Fibroblast of gingiva (primary cell): ENCODE data around the gene ZNF442.
"Not testable (repeated sequence)": the region's sequence is repeated elsewhere in the genome, so short reads cannot be mapped to it uniquely, and the experiment has no call there.

ENCODE experiments used
- DNase-seq: peaks from one replicate; pipeline ENCODE4 v3.0.0-alpha.2; 2011; ENCODE audit warnings: low read depth

Gene ZNF442

DNA sequence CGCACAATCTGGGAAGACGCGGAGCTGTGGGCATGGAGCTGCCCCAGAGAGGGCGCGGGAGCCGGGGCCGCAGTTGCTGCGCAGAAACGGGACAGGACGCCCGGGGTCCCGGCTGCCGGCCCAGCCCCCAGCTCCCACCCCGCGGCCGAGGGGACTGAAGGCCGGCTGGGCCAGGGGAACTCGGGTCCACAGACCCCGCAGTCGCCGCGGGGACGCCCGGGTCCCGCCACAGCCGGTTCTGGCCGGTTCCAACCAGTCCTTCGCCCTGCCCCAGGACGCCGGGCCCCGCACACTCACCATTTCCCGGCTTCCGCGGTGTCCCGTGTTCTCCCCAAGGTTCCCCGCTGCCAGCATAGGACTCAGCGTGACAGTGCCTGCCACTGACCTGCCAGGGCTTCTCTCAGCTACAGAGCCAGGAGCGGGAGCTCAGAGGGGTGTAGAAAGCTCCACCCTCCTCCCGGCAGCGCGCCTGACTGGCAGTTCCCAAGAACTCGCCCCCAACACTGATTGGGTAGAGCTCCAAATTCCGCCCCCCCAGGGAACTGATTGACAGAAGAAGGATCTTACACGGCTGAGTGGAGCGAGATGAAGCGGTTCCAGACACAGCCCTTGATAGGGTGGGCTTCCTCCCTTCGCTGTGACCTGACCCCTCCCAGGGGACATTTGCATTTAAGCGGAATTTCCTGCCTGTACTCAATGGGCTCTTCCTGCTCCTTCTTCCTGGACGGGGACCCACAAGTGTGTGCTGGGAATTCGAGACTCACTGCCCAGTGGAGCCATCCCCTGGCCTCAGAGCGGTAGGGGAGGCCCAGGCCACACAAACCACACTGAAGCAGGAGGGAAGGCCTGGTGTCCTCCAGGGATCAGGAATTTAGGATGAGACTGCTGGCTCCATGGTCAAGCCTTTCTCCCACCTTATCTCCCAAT, at the start of gene ZNF442:
TSS of gene ZNF442 (minus strand) at position 448 of the 927 bp plus-strand sequence. CDS start 2,052 bp downstream, outside the sequence.
- peak; percentile 97 for DNase-seq

DNA sequence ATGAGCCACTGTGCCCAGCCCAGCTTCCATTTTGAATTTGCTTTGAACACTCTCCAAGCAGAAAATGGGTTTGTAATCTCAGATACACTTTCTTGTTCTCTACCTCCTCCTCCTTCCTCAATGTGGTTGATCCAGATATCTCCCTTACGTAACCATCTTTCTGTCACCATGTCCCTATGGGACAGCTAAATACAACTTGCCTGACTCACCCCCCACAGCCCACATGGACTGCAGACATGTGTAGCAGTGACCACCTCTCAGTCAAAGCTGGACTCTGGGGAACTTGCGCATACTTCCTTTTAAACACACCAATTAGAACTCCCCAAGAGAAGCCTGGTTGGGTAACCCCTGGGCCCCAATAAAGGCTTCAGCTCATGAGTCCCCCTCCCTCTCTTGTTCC, 46.4 kb upstream of the ZNF442 start:
- no peak for DNase-seq

DNA sequence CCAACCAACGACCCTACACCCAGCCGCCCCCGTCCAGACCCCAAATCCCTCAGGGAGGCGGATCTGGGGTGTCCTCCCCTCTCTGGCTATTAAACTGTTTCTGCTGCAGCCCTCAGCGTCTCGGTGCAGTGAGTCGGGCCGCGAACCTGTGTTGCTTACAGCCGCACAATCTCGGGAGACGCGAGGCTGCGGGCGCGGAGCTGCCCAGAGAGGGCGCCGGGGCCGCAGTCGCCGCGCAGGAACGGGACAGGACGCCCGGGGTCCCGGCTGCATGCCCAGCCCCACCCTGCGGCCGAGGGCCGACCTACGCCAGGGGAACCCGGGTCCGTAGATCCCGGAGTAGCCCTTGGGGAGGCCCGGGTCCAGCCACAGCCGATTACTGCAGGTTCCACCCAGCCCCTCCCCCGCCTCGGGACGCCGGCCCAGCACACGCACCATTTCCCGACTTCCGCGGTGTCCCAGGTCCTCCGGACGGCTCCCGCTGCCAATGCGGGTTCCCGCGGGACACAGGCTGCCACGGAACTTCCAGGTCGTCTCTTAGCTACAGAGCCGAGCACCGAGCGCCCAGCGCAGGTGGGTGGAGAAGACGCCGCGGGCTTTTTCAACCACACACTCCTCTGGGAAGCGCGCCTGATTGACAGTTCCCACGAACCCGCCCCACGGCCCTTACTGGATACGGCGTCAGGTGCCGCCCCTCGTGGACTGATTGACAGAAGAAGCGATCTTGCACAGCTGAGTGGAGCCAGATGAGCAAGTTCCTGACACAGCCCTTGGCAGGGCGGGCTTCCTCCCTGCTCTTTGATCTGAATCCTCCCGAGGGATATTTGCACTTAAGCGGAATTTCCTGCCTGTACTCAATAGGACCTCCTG, 35.4 kb upstream of the ZNF442 start, which contains the start of gene ZNF799:
TSS of gene ZNF799 (minus strand) at position 639 of the 870 bp plus-strand sequence. CDS start at position 438, 201 bp downstream.
- DNase-seq, result peak; percentile 97

DNA sequence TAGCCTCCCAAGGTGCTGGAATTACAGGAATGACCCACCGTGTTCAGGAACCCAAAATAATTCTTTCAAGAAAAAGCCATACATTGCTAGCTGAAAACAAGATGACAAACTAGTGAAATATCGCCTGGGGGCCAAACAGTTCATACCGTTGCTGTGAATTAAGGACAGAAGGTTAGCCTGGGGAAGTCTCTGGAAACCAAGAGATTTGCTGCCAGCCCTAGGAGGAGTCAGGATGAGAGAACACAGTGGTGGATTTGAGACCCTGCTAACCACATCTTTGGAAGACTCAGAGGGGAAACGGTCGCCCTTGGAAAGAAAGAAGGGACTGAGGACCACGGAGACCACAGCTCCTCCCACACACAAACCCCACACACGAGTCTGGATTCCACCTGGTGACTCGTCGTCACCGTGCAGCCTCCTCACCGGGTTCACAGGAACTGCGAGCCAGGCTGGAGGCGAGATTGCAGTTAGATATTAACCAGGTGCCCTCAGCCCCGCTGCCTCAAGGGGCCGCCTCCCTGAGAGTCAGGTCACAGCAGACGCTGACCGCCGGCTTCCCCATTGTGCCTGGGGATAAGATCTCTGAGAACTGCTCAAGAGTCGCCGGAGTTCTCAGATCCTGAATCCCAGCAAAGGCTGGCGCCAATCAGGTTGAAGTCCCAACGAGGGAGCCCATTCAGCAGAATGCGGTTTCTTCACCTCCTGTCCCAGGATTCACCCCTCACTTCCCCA, 34.6 kb upstream of the ZNF442 start:
- DNase-seq, result not testable (repeated sequence)

DNA sequence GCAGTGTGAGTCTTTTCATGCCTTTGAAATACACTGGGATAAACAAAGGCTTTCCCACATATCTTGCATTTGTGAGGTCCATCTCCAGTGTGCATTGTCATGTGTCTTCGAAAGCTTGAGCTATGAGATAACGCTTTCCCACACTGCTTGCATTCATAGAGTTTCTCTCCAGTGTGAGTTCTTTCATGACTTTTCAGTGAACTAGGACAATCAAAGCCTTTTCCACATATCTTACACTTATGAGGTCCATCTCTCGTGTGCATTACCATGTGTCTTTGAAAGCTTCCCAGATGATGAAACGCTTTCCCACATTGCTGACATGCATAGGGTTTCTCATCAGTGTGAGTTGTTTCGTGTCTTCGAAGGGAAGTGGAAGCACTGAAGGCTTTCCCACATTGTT, 25.7 kb upstream of the ZNF442 start:
- DNase-seq, result not testable (repeated sequence)

DNA sequence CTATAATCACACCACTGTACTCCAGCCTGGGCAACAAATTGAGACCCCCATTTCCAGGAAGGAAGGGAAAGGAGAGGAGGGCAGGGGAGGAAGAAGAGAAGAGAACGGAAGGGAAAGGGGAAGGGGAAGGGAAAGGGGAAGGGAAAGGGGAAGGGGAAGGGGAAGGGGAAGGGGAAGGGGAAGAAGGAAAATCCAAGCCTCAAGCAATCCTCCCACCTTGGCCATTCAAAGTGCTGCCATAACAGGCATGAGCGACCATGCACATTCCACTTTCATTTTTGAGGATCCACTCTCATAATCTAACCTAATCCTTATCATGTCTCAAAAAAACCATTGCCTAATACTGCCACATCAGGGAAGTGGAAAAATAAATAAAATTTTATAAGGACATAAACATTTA, 20.9 kb upstream of the ZNF442 start:
- not testable (repeated sequence) for DNase-seq

DNA sequence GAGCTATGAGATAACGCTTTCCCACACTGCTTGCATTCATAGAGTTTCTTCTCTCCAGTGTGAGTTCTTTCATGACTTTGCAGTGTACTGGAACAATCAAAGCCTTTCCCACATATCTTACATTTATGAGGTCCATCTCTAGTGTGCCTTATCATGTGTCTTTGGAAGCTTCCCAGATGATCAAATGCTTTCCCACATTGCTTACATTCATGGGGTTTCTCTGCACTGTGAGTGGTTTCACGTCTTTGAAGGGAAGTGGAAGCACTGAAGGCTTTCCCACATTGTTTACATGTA, 14.9 kb upstream of the ZNF442 start:
- no peak for DNase-seq

DNA sequence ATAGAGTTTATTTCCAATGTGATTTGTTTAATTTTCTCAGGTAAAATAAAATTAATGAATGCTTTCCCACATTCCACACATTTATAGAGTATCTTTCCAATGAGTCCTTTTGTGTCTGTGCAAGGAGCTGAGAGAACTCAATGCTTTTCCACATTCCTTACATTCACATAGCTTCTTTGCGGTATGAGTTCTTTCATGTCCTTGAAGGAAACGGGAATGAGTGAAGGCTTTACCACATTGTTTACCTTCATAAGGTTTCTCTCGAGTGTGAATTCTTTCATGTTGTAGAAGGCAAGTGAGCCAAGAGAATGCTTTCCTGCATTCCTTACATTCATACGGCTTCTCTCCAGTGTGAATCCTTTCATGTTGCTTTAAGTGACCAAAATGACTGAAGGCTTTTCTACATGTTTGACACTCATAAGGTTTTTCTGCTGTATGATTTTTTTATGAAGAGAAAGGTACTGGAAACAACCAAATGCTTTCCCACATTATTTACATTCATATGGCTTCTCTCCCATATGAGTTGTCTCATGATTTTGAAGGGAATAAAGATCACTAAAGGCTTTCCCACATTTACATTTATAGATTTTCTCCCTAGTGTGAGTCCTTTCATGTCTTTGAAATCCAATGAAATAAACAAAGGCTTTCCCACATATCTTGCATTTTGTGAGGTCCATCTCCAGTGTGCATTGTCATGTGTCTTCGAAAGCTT, 14.4 kb upstream of the ZNF442 start:
- DNase-seq, result no peak

DNA sequence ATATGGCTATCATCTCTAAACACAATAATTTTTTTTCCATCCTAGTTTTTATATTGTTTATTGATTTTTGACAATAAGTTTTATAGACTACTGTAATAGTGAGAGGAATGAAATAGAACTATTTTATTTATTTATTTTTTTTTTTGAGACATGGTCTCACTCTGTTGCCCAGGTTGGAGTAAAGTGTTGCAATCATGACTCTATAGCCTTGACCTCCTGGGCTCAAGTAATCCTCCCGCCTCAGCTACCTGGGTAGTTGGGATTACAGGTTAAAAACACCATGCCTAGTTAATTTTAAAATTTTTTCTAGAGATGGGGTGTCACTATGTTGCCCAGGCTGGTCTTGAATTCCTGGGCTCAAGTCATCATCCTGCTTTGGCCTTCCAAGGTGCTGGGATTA, 8.5 kb upstream of the ZNF442 start:
- DNase-seq, result no peak

DNA sequence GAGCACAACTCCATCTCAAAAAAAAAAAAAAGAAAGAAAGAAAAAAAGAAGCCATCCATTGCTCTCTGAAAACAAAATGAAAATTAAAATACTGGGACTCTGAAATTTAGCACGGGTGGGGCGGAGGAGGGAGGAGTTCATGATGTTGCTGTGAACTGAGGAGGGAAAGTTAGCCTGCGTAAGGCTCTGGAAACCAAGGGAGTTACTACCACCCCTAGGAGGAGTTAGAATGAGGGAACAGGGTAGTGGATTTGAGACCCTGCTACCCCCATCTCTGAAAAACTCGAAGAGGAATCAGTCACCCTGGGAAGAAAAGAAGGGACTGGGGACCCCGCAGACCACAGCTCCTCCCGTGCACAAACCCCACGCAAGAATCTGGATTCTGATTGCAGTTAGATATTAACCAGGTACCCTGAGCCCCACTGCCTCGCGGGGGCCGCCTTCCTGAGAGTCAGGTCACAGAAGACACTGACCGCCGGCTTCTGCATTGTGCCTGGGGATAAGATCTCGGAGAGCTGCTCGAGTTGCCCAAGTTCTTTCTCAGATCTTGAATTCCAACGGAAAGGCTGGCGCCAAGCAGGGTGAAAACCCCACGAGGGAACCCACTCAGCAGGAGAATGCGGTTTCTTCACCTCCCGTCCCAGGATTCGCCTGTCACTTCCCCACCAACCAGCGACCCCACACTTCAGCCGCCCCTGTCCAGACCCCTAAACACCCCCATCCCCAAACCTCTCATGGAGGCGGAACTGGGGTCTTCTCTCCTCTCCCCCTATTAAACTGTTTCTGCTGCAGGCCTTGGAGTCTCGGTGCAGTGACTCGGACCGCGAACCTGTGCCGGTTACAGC, 870 bp downstream of the ZNF442 start:
- peak; percentile 20 for DNase-seq

DNA sequence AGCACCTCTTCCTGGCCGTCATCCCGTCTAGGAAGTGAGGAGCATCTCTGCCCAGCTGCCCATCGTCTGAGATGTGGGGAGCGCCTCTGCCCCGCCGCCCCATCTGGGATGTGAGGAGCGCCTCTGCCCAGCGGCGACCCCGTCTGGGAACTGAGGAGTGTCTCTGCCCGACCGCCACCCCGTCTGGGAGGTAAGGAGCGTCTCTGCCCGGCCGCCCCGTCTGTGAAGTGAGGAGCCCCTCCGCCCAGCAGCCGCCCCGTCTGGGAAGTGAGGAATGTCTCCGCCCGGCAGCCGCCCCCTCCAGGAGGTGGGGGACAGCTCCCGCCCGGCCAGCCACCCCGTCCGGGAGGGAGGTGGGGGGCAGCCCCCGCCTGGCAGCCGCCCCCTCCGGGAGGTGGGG, 3.2 kb downstream of the ZNF442 start:
- DNase-seq, result not testable (repeated sequence)

DNA sequence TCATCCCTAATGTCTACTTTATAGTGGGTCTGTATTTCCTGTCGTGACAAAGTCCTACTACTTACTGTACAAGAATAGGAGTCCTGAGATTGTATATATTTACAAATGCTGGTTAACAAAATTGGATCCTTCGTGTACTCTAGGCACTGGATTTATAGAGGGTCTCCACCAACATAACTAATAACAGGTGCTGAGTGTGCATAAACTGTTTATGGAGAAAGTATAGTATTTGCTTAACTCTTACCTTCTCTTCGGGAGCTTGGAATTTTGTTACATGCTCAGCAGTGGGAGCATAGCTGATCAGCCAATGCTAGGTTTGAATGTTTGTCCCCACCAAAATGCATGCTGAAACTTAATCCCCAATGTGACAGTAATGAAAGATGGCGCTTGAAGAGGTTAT, 12.1 kb downstream of the ZNF442 start:
- no peak for DNase-seq

DNA sequence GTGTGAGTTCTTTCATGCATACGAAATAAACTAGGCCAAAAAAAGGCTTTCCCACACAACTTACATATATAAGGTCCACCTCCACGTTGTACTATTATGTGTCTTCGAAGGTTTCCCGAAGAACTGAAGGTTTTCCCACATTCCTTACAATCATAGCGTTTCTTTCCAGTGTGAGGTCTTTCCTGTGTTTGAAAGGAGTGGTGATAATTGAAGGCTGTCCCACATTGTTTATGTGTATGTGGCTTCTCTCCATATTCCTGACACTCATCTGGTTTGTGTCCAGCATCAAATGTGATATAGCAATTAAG, 14.6 kb downstream of the ZNF442 start:
- DNase-seq, result no peak

DNA sequence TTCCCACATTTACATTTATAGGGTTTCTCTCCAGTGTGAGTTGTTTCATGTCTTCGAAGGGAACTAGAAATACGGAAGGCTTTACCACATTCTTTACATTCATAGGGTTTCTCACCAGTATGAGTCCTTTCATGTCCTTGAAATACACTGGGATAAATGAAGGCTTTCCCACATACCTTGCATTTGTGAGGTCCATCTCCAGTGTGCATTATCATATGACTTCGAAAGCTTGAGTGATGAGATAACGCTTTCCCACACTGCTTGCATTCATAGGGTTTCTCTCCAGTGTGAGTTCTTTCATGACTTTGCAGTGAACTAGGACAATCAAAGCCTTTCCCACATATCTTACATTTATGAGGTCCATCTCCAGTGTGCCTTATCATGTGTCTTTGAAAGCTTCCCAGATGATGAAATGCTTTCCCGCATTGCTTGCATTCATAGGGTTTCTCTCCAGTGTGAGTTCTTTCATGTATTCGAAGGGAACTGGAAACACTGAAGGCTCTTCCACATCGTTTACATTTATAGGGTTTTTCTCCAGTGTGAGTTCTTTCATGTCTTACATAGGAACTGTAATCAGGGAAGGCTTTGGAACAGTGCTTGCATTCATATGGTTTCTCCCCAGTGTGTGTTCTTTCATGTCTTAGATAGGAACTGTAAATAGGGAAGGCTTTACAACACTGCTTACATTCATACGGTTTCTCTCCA, 15.1 kb downstream of the ZNF442 start:
- no peak for DNase-seq

DNA sequence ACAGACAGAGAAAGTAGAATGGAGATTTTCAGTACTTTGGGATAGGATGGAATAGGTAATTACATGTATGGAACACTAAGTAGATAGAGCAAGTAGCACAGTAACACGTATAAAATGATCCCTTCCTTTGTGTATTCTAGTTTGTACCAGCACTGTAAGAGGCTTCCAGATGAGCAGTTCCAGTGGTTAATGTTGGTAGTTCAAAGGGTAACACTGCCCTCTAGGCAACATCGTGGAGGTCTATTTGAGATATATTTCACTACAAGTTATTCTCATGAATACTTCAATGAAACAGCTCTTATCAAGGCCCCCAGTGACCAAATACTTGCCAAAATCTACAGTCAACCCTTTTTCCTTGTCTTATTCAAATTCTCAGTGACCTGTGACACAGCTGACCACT, 18.6 kb downstream of the ZNF442 start:
- DNase-seq, result no peak

DNA sequence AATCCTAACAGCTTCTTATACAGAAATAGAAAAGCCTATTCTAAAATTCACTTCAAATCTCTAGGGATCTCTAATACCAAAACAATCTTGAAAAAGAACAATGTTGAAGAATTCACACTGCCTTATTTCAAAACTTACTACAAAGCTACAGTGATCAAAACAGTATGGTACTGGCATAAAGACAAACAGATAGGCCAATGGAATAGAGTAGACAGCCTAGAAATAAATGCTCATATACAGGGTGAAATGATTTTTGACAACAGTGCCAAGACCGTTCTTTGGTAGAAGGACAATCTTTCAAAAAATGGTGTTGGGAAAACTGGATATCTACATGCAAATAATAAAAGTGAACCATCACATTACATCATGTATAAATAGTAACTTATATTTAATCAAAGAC, 20.3 kb downstream of the ZNF442 start:
- no peak for DNase-seq

DNA sequence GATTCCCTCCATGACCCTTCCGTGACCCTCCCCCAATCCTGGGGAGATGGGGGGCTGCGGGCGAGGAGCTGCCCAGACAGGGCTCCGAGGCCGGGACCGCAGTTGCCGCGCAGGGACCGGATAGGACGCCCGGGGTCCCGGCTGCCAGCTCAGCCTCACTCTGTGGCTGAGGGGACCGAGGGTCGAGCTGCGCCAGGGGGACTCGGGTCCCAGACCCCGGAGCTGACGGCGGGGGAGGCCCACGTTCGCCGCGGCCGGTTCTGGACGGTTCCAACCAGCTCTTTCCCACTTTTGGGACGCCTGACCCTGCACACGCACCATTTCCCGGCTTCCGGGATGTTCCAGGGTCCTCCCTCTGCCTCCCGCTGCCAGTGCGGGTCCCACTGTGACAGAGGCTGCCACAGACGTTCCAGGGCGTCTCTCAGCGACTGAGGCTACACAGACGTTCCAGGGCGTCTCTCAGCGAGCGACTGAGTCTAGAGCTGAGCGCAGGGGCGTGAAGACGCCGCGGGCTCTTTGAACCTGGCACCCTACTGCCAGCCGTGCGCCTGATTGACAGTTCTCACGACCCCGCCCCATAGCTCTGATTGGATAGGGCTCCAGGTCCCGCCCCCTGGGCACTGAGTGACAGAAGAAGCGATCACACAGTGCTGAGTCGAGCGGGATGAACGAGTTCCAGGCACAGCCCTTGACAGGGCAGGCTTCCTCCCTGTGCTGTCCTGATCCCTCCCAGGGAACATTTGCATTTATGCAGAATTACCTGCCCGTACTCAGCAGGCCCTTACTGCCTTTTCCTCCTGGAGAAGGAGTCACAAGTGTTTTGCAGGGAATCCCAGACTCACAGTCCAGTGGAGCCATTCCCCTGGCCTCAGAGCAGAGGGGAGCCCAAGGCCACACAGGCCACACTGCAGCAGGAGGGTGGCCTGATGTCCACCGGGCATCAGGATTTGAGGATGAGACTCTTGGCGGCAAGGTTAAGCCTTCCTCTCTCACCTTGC, 32.0 kb downstream of the ZNF442 start, which contains the start of gene ZNF563:
TSS of gene ZNF563 (minus strand) at position 472 of the 998 bp plus-strand sequence. CDS start at position 321, 151 bp downstream.
- peak; percentile 92 for DNase-seq

DNA sequence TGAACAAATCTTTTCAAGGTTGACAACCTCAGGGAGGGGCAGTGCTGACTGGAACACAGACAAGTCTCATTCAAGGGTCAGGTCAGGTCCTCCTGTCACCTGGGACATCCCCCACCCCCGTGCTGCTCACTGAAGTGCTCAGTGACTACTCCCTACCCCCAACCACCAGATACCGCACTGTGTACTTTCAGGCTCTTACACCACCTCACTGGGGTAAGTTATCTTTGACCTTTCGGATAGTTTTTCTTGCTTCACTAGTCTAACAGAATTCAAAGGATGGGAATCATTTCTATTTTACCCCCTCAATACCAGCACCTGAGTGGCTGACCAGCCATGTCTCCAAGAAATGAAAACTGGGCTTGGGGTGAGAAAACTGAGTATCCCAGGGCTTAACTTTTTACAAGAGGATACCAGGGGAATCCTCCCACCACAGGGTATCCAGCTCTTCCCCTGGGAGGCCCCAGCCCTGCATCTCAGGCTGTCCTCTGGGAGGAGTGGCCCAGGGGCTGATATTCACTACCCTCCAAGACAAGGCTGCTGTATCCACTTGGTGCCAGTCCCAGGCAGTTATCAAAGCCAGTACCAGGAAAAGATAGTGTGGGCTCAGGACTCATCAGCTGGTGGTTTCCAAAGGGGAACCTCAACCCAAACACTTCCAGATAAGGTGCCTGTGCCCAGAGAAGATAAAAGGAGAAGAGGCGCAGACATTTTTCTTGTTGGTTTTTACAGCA, 34.1 kb downstream of the ZNF442 start:
- DNase-seq, result no peak
